Transverse colon (tissue), 4 donors: ENCODE results near the gene DSEL.

Source experiments
- EP300 ChIP-seq: sonication (generic); formaldehyde crosslinking; IDR thresholded peaks from one replicate; pipeline ENCODE4 v1.6.1; 2017; ENCODE audit warnings: antibody characterized with exemption, low read depth
- POLR2A ChIP-seq: fragments of 450-650 bp; IDR thresholded peaks from one replicate; pipeline ENCODE4 v1.6.1; 2016; ENCODE audit warnings: antibody characterized with exemption, mild to moderate bottlenecking, moderate library complexity
- POLR2AphosphoS5 ChIP-seq, 3 donors: sonication (generic); formaldehyde crosslinking; IDR thresholded peaks; one replicate each; pipeline ENCODE4 v1.6.1; 2016; ENCODE audit warnings: antibody characterized with exemption in 3 of 3
- TF ChIP-seq, protein P1 (sequence below), 5 experiments: fragments of 200-600 bp in 3 of 5; fragments of 450-650 bp in 2 of 5; sonication (generic) in 3 of 5; IDR thresholded peaks; 1 replicate in 2 of 5; 2 replicates in 3 of 5; pipeline ENCODE4 v1.5.1; 2016 to 2017; ENCODE audit warnings: antibody characterized with exemption in 5 of 5, inconsistent platforms in 3 of 5, mild to moderate bottlenecking in 2 of 5, moderate library complexity in 1 of 5

DNA sequence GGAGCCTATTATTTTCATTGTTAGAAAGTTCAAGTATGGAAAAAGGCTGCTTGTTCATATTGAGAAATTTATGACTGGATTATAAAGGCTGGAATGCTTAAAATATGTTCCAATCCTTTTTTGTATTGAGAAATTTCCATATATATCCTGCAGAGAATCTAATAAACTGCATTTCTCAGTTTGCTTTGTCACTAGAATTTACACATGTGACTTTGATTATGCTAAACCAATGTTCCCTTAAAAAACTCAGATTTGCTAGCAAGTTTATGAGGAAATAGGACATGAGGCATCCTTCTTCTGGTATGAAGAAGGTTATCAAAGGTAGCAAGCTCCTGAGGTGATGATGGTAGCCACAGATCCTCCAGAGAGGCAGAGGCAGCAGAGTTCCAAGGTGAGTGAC is 29.2 kb upstream of the DSEL start:
- TF ChIP-seq, protein P1, sequence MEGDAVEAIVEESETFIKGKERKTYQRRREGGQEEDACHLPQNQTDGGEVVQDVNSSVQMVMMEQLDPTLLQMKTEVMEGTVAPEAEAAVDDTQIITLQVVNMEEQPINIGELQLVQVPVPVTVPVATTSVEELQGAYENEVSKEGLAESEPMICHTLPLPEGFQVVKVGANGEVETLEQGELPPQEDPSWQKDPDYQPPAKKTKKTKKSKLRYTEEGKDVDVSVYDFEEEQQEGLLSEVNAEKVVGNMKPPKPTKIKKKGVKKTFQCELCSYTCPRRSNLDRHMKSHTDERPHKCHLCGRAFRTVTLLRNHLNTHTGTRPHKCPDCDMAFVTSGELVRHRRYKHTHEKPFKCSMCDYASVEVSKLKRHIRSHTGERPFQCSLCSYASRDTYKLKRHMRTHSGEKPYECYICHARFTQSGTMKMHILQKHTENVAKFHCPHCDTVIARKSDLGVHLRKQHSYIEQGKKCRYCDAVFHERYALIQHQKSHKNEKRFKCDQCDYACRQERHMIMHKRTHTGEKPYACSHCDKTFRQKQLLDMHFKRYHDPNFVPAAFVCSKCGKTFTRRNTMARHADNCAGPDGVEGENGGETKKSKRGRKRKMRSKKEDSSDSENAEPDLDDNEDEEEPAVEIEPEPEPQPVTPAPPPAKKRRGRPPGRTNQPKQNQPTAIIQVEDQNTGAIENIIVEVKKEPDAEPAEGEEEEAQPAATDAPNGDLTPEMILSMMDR (IDR thresholded peaks at IDR 0.05) = no peak
- TF ChIP-seq EP300 (no peak), POLR2A (no peak), POLR2AphosphoS5 (IDR thresholded peaks at IDR 0.05) (no peak)
